ENCODE measurements around the gene VCAN. TPM values are rescaled to one million over a fixed set of nuclear protein-coding genes. Genes with fewer than 3 reads are reported as not detected.

The VCAN gene
- total and polyA plus RNA-seq, 2 experiments from 2014 or later = 133 to 404 TPM

- Mint-ChIP-seq H3K27me3 (ENCODE audit: insufficient read depth, low read depth, poor library complexity) (peaks cover 2% of the 10 kb centered on the region), H3K4me3 (no peak overlapping the region), H3K36me3 (ENCODE audit: low read depth) (no peaks in the 10 kb centered on the region), H3K9me3 (no peaks in the 10 kb centered on the region), H3K4me1 (peaks cover 13% of the 10 kb centered on the region), H3K27ac (no peak overlapping the region; the same call in 1 of the 2 replicates)
- Histone ChIP-seq H3K9me2 (ENCODE audit: insufficient read depth) (peaks cover 3% of the 10 kb centered on the region; the same call in 1 of the 2 replicates), H4K20me1 (replicated peaks; ENCODE audit: insufficient read depth) (no peaks in the 10 kb centered on the region), H2AFZ (no peak overlapping the region), H3K27me3 (ENCODE audit: insufficient read depth) (no peaks in the 10 kb centered on the region), H3F3A (replicated peaks; ENCODE audit: low read depth) (no peaks in the 10 kb centered on the region), H3K36me3 (ENCODE audit: insufficient read depth) (no peaks in the 10 kb centered on the region), H3K4me2 (no peak overlapping the region), H3K4me1 (ENCODE audit: insufficient read depth) (peaks cover 6% of the 10 kb centered on the region; the same call in 1 of the 2 replicates), H3K4me3 (no peak overlapping the region), H3K27ac (ENCODE audit: low read depth) (no peak overlapping the region), H3K79me2 (replicated peaks; ENCODE audit: insufficient read depth) (no peaks in the 10 kb centered on the region)
- peak; percentile 96 for ATAC-seq
- no peak for TF ChIP-seq ZNF114 (CRISPR knock-in tag; IDR thresholded peaks at IDR 0.05)
- no peak for TF ChIP-seq ETS1 (IDR thresholded peaks at IDR 0.05)
- peak; percentile 61 for TF ChIP-seq ZNF331 (CRISPR knock-in tag; IDR thresholded peaks at IDR 0.05; ENCODE audit: low read depth)
- TF ChIP-seq CTCF (conservative IDR thresholded peaks at IDR 0.05; ENCODE audit: low read depth in 2 of 2) = peak; percentile 63 to 84
- DNase-seq (ENCODE audit: low spot score) = peak; percentile 85
Observed at GRCh38 chr5:83608122-83608521, 136.6 kb downstream of the VCAN start.

GRCh38 chr5:83614841-83615240 lies 143.3 kb downstream of the VCAN start:
- Histone ChIP-seq H3K9me2 (ENCODE audit: insufficient read depth) (peaks cover 3% of the 10 kb centered on the region), H3F3A (replicated peaks; ENCODE audit: low read depth) (no peaks in the 10 kb centered on the region), H3K4me1 (ENCODE audit: insufficient read depth) (0 out of 2 replicates have a peak, but pooled peaks cover 2% of the 10 kb centered on the region), H3K27ac (ENCODE audit: low read depth) (no peak overlapping the region), H3K4me2 (no peak overlapping the region), H3K36me3 (ENCODE audit: insufficient read depth) (no peaks in the 10 kb centered on the region), H2AFZ (no peak overlapping the region), H4K20me1 (replicated peaks; ENCODE audit: insufficient read depth) (no peaks in the 10 kb centered on the region), H3K4me3 (no peak overlapping the region), H3K27me3 (ENCODE audit: insufficient read depth) (no peaks in the 10 kb centered on the region), H3K79me2 (replicated peaks; ENCODE audit: insufficient read depth) (no peaks in the 10 kb centered on the region)
- H3K9me3 Mint-ChIP-seq = peaks cover 14% of the 10 kb centered on the region
- peaks cover 9% of the 10 kb centered on the region; the same call in 2 of the 3 replicates for H3K36me3 Mint-ChIP-seq (ENCODE audit: low read depth)
- H3K27ac Mint-ChIP-seq = no peak overlapping the region
- TF ChIP-seq NANOG (IDR thresholded peaks at IDR 0.05; ENCODE audit: borderline replicate concordance) = no peak
- no peak for TF ChIP-seq EZH2 (IDR thresholded peaks at IDR 0.05; ENCODE audit: low read depth, unreplicated experiment)
- TF ChIP-seq EZH2phosphoT487 (IDR thresholded peaks at IDR 0.05; ENCODE audit: unreplicated experiment) = no peak
- TF ChIP-seq CTCF (conservative IDR thresholded peaks at IDR 0.05; ENCODE audit: low read depth in 2 of 2) = no peak
- no peak for TF ChIP-seq CREB1 (CRISPR knock-in tag; IDR thresholded peaks at IDR 0.05; ENCODE audit: low read depth)
- TF ChIP-seq REST (IDR thresholded peaks at IDR 0.05; ENCODE audit: unreplicated experiment) = no peak
- TF ChIP-seq JUNB (IDR thresholded peaks at IDR 0.05; ENCODE audit: unreplicated experiment) = no peak
- no peak for TF ChIP-seq ZNF331 (CRISPR knock-in tag; IDR thresholded peaks at IDR 0.05; ENCODE audit: low read depth)
- no peak for TF ChIP-seq ETS1 (IDR thresholded peaks at IDR 0.05)
- H3K4me3 Mint-ChIP-seq = no peak overlapping the region
- no peak for DNase-seq (ENCODE audit: low spot score)
- ATAC-seq = no peak
- H3K4me1 Mint-ChIP-seq = no peaks in the 10 kb centered on the region; the same call in 2 of the 3 replicates
- no peaks in the 10 kb centered on the region for H3K27me3 Mint-ChIP-seq (ENCODE audit: insufficient read depth, low read depth, poor library complexity)

Data from GM23338 (cell line).